ENCODE measurements around the gene LRRC8C. TPM values are rescaled to one million over a fixed set of nuclear protein-coding genes. Genes with fewer than 3 reads are reported as not detected.

LRRC8C gene
- total RNA-seq, 4 donors from 2014 or later = 4.4 to 11.0 (median 8.2) TPM

GRCh38 chr1:89688607-89689006 is 55.7 kb downstream of the LRRC8C start:
- TF ChIP-seq CTCF (IDR thresholded peaks at IDR 0.05) (no peak), POLR2A (IDR thresholded peaks at IDR 0.05) (no peak)
- intact Hi-C loops (cut with DNase I) = no loop called here
- 89 to 94% methylated on average over 1 of the region's 1 CpG for WGBS, 2 donors

GRCh38 chr1:89689234-89689633 is 56.3 kb downstream of the LRRC8C start:
- 91 to 92% methylated on average over 3 of the region's 3 CpGs for WGBS, 2 donors
- Histone ChIP-seq H3K27me3 (no peaks in the 10 kb centered on the region), H3K27ac (no peak overlapping the region), H3K4me1 (peaks cover 0 to 7% of the 10 kb centered on the region in 2 donors), H3K9me3 (no peaks in the 10 kb centered on the region), H3K4me3 (replicated peaks in 1 of 3) (no peak overlapping the region), H3K36me3 (no peaks in the 10 kb centered on the region)
- no peak for DNase-seq
- TF ChIP-seq CTCF (IDR thresholded peaks at IDR 0.05) (no peak), POLR2A (IDR thresholded peaks at IDR 0.05) (no peak)
- intact Hi-C loops (cut with DNase I) = no loop called here

More at GRCh38 chr1:89688607-89689006, 55.7 kb downstream of the LRRC8C start:
- Histone ChIP-seq H3K4me3 (replicated peaks in 1 of 3) (no peak overlapping the region), H3K27ac (no peak overlapping the region), H3K4me1 (peaks cover 0 to 4% of the 10 kb centered on the region in 2 donors), H3K36me3 (no peaks in the 10 kb centered on the region), H3K27me3 (no peaks in the 10 kb centered on the region), H3K9me3 (no peaks in the 10 kb centered on the region)
- no peak for DNase-seq

GRCh38 chr1:89690595-89690994 is 57.7 kb downstream of the LRRC8C start:
- H3K4me1 ChIP-seq = peaks cover 0 to 12% of the 10 kb centered on the region in 2 donors
- no peak for DNase-seq
- no peaks in the 10 kb centered on the region for H3K36me3 ChIP-seq
- H3K4me3 ChIP-seq (replicated peaks in 1 of 3) = no peak overlapping the region
- H3K9me3 ChIP-seq = no peaks in the 10 kb centered on the region
- intact Hi-C loops (cut with DNase I) = no loop called here
- TF ChIP-seq POLR2A (IDR thresholded peaks at IDR 0.05) (no peak), CTCF (IDR thresholded peaks at IDR 0.05) (no peak)
- WGBS, 2 donors = 76 to 83% methylated on average over 4 of the region's 4 CpGs
- no peaks in the 10 kb centered on the region for H3K27me3 ChIP-seq
- H3K27ac ChIP-seq = no peak overlapping the region

- Histone ChIP-seq H3K9me3 (no peaks in the 10 kb centered on the region), H3K27me3 (no peaks in the 10 kb centered on the region), H3K4me1 (peaks cover 0 to 23% of the 10 kb centered on the region in 2 donors), H3K27ac (peak overlapping the region in 2 of 3 donors; percentile 36 to 43), H3K4me3 (replicated peaks in 1 of 3) (no peak overlapping the region), H3K36me3 (no peaks in the 10 kb centered on the region)
- TF ChIP-seq POLR2A (IDR thresholded peaks at IDR 0.05) = no peak
- no peak for TF ChIP-seq CTCF (IDR thresholded peaks at IDR 0.05)
- no peak for DNase-seq
- WGBS, 2 donors = 63 to 68% methylated on average over 4 of the region's 4 CpGs
- intact Hi-C loops (cut with DNase I) = no loop called here
These were observed 59.9 kb downstream of the LRRC8C start for GRCh38 chr1:89692601-89693521.

GRCh38 chr1:89695847-89696246 is 62.9 kb downstream of the LRRC8C start:
- Histone ChIP-seq H3K27ac (no peak overlapping the region), H3K4me1 (peaks cover 0 to 23% of the 10 kb centered on the region in 2 donors), H3K36me3 (no peaks in the 10 kb centered on the region), H3K4me3 (replicated peaks in 1 of 3) (no peak overlapping the region), H3K9me3 (no peaks in the 10 kb centered on the region), H3K27me3 (no peaks in the 10 kb centered on the region)
- no peak for DNase-seq
- no peak for TF ChIP-seq POLR2A (IDR thresholded peaks at IDR 0.05)
- no peak for TF ChIP-seq CTCF (IDR thresholded peaks at IDR 0.05)
- intact Hi-C loops (cut with DNase I) = no loop called here

All from thyroid gland (tissue), 4 donors.